GM19239 (cell line): Measurements from ENCODE around the gene ACAP3.

Experiments used
- DNase-seq: peaks from one replicate; pipeline ENCODE4 v3.0.0; 2011; ENCODE audit warnings: low spot score; ENCODE audit not compliant: insufficient read length
- FAIRE-seq: peaks from 2 replicates; lab custom pipeline; 2011; peaks lifted over from hg19 to GRCh38; lab: Jason Lieb, UNC

ACAP3 gene

GRCh38 chr1:1273512-1274298 lies 34.0 kb downstream of the ACAP3 start, which contains the start of gene UBE2J2:
Gene UBE2J2, minus strand, starts transcription at chr1:1273854. Its CDS starts 5,862 bp downstream, at chr1:1267992.
- peak; percentile 99 for DNase-seq
- FAIRE-seq = peak; percentile 72

- FAIRE-seq (no peak), DNase-seq (no peak)
These were observed 34.6 kb downstream of the ACAP3 start for GRCh38 chr1:1273209-1273511.

- DNase-seq = no peak
- no peak for FAIRE-seq
These were observed 35.2 kb downstream of the ACAP3 start for GRCh38 chr1:1272341-1273208.

- FAIRE-seq = no peak
- DNase-seq = no peak
These were observed 36.9 kb downstream of the ACAP3 start for GRCh38 chr1:1270813-1271212.

GRCh38 chr1:1268284-1268682 lies 39.4 kb downstream of the ACAP3 start:
- no peak for FAIRE-seq
- DNase-seq = no peak

- no peak for FAIRE-seq
- DNase-seq = no peak
These were observed 40.0 kb downstream of the ACAP3 start for GRCh38 chr1:1267488-1268283.

GRCh38 chr1:1264868-1265272 lies 42.9 kb downstream of the ACAP3 start:
- DNase-seq (no peak), FAIRE-seq (no peak)

- FAIRE-seq = no peak
- DNase-seq = no peak
These were observed 43.7 kb downstream of the ACAP3 start for GRCh38 chr1:1264026-1264425.

- no peak for DNase-seq
- no peak for FAIRE-seq
These were observed 45.0 kb downstream of the ACAP3 start for GRCh38 chr1:1262758-1263157.

- no peak for DNase-seq
These were observed 45.7 kb downstream of the ACAP3 start for GRCh38 chr1:1262071-1262470.

GRCh38 chr1:1260843-1261560 lies 46.7 kb downstream of the ACAP3 start:
- FAIRE-seq (no peak), DNase-seq (no peak)

More at GRCh38 chr1:1262071-1262470, 45.7 kb downstream of the ACAP3 start:
- no peak for FAIRE-seq

- FAIRE-seq (no peak), DNase-seq (no peak)
These were observed 47.7 kb downstream of the ACAP3 start for GRCh38 chr1:1259951-1260600.

- no peak for FAIRE-seq
- DNase-seq = no peak
These were observed 48.2 kb downstream of the ACAP3 start for GRCh38 chr1:1259540-1259939.

- FAIRE-seq (no peak), DNase-seq (no peak)
These were observed 48.6 kb downstream of the ACAP3 start for GRCh38 chr1:1259119-1259488.

- DNase-seq = no peak
- FAIRE-seq = no peak
These were observed 50.5 kb downstream of the ACAP3 start for GRCh38 chr1:1256956-1257871.

GRCh38 chr1:1255611-1256010 lies 52.1 kb downstream of the ACAP3 start:
- FAIRE-seq (no peak), DNase-seq (no peak)

- FAIRE-seq (no peak), DNase-seq (no peak)
These were observed 52.7 kb downstream of the ACAP3 start for GRCh38 chr1:1255078-1255477.

- no peak for DNase-seq
- FAIRE-seq = no peak
These were observed 53.1 kb downstream of the ACAP3 start for GRCh38 chr1:1254667-1254998.
